Heart right ventricle (tissue), 16 donors: ENCODE data around the gene PLCB1. TPM values are rescaled to one million over a fixed set of nuclear protein-coding genes. Genes with fewer than 3 reads are reported as not detected.

ENCODE experiments used
- ATAC-seq, 8 donors: fragments of 200-7000 bp; cut with Tn5 transposase; one replicate each; pipeline ENCODE4 v1.9.1; 2020; ENCODE audit warnings: mild to moderate bottlenecking in 8 of 8, moderate library complexity in 8 of 8, moderate number of reproducible peaks in 1 of 8
- DNase-seq, 2 donors: peaks; one replicate each; pipeline ENCODE4 v3.0.0-alpha.2; 2020
- H3K27ac ChIP-seq, 10 donors: fragments of 200-600 bp; sonication (generic) in 2 of 10; one replicate each; pipeline versions ENCODE4 v1.5.0 to v1.8.0; 2020 to 2022; ENCODE audit warnings: mild to moderate bottlenecking in 3 of 10
- H3K27me3 ChIP-seq, 7 donors: fragments of 200-600 bp; one replicate each; pipeline ENCODE4 v1.8.0; 2021 to 2022; ENCODE audit warnings: mild to moderate bottlenecking in 2 of 7
- H3K36me3 ChIP-seq, 9 donors: fragments of 200-600 bp; sonication (generic) in 1 of 9; one replicate each; pipeline versions ENCODE4 v1.5.0 to v1.8.0; 2020 to 2022; ENCODE audit warnings: mild to moderate bottlenecking in 2 of 9
- H3K4me1 ChIP-seq, 9 donors: fragments of 200-600 bp; sonication (generic) in 1 of 9; one replicate each; pipeline versions ENCODE4 v1.5.0 to v1.8.0; 2020 to 2022; ENCODE audit warnings: mild to moderate bottlenecking in 4 of 9
- H3K4me3 ChIP-seq, 10 donors: fragments of 200-600 bp; sonication (generic) in 2 of 10; one replicate each; pipeline versions ENCODE4 v1.5.0 to v1.8.0; 2020 to 2022; ENCODE audit warnings: mild to moderate bottlenecking in 7 of 10, moderate library complexity in 2 of 10
- H3K9me3 ChIP-seq, 11 donors: fragments of 200-600 bp in 10 of 11; sonication (generic) in 2 of 11; one replicate each; pipeline versions ENCODE4 v1.5.0 to v1.8.0; 2013 to 2022; ENCODE audit warnings: mild to moderate bottlenecking in 2 of 11, control low read depth in 1 of 11, moderate library complexity in 1 of 11
- WGBS, 2 donors: extraction: QIAGEN DNeasy Blood & Tissue Kit; methylation state at CpG; one replicate each; pipeline ENCODE4 v1.1.7; 2013; ENCODE audit warnings: inconsistent platforms in 1 of 2; 5-methylcytosine and 5-hydroxymethylcytosine counted together
- intact Hi-C, 10 donors: fragments of 100-400 bp; cut with DNase I; formaldehyde crosslinking; loops; one replicate each; pipeline versions ENCODE4 v1.11.1 to v1.14.2; 2022
- polyA plus RNA-seq, 2 donors: library from polyadenylated mRNA; stranded (reverse); fragments of 200-250 nt; gene quantifications; one replicate each; pipeline ENCODE4 v1.2.3, GENCODE V29; 2013
- total RNA-seq, 10 donors: library from RNA; stranded (reverse); fragmentation: NEBNext Ultra II Directional in 3 of 10; extraction: Animal tissue kit (Norgen Biotek cat#: 25700) in 3 of 10; gene quantifications; one replicate each; pipeline versions ENCODE4 v1.2.1 to v1.2.4, GENCODE V29; 2021 to 2023
- TF ChIP-seq, protein P1 (sequence below), 9 donors: fragments of 200-600 bp; sonication (generic) in 2 of 9; IDR thresholded peaks; one replicate each; pipeline versions ENCODE4 v1.5.0 to v1.8.0; 2021 to 2022; ENCODE audit warnings: antibody characterized with exemption in 9 of 9, mild to moderate bottlenecking in 5 of 9, moderate library complexity in 1 of 9
- donor health status: Arrhythmogenic right ventricular cardiomyopathy.
- donor health status: ischemic (EF 13 %, LVEDD 7.1; RV severe dilation, severe dysfunction).
- donor health status: healthy with polysubstance abuse.
- donor health status: DM: no; HTN: yes; CAD: no.
- donor health status: DM: no; HTN: no; CAD: no.
- donor health status: ischemic (EF 25% LVEDD 6.9; RV normal size, moderate dysfunction).
- donor health status: ischemic (EF 25% LVEDD 5.7; RV mildly dilated, moderate dysfunction).
- donor health status: healthy.
- donor health status: DM: yes; HTN: yes; CAD: no.
- donor health status: Ischemic cardiomyopathy.
- donor health status: ischemic (EF 35%, LVEDD 5.7; RV mildly dilated, moderate dysfunction).
- donor health status: nonischemic (EF 11% LVEDD 7.7; RV severe dilation, severe dysfunction).
- donor health status: DM: yes; HTN: yes; CAD: no.
- donor health status: PGD.
- donor health status: ischemic (EF 29% LVEDD 5.4; RV normal size, mild dysfunction).
- donor health status: nonischemic (EF 23%, LVEDD 6.1; RV moderate dilation, normal function).

The PLCB1 gene
- total and polyA plus RNA-seq, 12 donors: 2.2 to 12.7 (median 7.1) TPM

DNA sequence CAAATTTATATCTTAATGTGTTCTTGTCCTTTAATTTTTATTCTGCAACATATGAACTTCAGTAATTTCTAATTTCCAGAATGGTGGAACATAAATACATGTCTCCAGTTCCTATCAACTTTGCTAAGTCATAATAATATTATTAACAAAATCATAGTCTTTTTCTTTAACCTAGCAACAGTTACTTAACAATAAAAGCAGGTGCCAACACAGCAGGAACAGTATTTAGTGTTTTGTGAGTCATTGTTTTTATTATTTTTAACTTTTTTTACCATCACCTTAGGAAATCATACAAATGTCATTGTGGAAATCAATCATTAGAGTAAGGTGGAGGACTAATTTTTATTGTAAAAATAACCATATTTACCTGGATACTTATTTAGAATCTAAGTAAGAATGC lies 133.5 kb downstream of the PLCB1 start:
- no peak for ATAC-seq
- peaks cover 0 to 21% (median 0%) of the 10 kb centered on the region in 9 donors for H3K4me1 ChIP-seq
- no peak overlapping the region for H3K4me3 ChIP-seq
- intact Hi-C loops: no loop called here
- H3K36me3 ChIP-seq: no peaks in the 10 kb centered on the region
- H3K27ac ChIP-seq: no peak overlapping the region
- TF ChIP-seq, protein P1, sequence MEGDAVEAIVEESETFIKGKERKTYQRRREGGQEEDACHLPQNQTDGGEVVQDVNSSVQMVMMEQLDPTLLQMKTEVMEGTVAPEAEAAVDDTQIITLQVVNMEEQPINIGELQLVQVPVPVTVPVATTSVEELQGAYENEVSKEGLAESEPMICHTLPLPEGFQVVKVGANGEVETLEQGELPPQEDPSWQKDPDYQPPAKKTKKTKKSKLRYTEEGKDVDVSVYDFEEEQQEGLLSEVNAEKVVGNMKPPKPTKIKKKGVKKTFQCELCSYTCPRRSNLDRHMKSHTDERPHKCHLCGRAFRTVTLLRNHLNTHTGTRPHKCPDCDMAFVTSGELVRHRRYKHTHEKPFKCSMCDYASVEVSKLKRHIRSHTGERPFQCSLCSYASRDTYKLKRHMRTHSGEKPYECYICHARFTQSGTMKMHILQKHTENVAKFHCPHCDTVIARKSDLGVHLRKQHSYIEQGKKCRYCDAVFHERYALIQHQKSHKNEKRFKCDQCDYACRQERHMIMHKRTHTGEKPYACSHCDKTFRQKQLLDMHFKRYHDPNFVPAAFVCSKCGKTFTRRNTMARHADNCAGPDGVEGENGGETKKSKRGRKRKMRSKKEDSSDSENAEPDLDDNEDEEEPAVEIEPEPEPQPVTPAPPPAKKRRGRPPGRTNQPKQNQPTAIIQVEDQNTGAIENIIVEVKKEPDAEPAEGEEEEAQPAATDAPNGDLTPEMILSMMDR (IDR thresholded peaks at IDR 0.05): no peak
- no peak for DNase-seq
- no peaks in the 10 kb centered on the region for H3K9me3 ChIP-seq
- no peaks in the 10 kb centered on the region for H3K27me3 ChIP-seq

DNA sequence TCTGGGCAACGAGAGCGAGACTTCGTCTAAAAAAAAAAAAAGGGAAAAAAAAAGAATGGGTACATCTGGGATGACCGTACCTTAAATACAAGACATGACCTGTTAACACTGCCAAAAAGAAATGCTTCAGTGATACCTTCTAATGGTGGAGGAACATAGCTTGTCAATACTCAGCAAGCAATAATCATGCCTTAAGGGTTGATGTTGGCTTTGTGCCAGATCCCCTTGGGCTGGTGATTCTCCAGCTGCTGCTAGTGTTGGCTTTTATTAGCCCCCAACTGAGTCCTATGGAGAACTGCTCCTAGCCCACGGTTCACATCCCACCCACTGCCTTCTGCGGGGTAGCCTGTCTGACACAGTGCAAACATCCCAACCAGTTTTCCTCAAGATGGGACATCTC lies 134.9 kb downstream of the PLCB1 start:
- peaks cover 0 to 21% (median 0%) of the 10 kb centered on the region in 9 donors for H3K4me1 ChIP-seq
- ATAC-seq (no peak), DNase-seq (no peak)
- no peak overlapping the region for H3K27ac ChIP-seq
- H3K36me3 ChIP-seq: no peaks in the 10 kb centered on the region
- TF ChIP-seq, protein P1 (IDR thresholded peaks at IDR 0.05): no peak
- WGBS, 2 donors: 80 to 97% methylated on average over 6 of the region's 6 CpGs
- H3K9me3 ChIP-seq: no peaks in the 10 kb centered on the region
- intact Hi-C loops: no loop called here
- no peak overlapping the region for H3K4me3 ChIP-seq
- H3K27me3 ChIP-seq: no peaks in the 10 kb centered on the region

DNA sequence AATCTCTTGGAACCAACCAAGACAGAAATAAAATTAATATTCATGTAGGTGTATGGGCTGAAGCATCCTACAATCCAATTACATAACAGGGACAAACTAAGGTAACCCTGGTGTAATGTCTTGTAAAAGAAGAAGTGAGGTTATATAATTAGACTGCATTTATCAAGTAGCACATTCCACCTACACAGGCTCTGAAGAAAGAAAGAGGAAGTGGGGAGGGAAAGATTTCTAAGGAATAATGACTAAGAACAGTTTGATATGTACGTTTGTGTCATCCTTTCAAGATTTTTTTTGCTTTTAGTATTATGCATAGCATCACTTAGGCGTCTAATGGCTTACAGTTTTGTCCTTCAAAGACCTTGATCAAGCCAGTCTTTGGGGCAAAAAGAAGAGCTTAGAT lies 139.7 kb downstream of the PLCB1 start:
- H3K4me1 ChIP-seq: peaks cover 0 to 19% (median 0%) of the 10 kb centered on the region in 9 donors
- intact Hi-C loops: no loop called here
- 70 to 71% methylated on average over 2 of the region's 2 CpGs for WGBS, 2 donors
- ATAC-seq (no peak), DNase-seq (no peak)
- H3K27me3 ChIP-seq: no peaks in the 10 kb centered on the region
- H3K4me3 ChIP-seq: no peak overlapping the region
- no peaks in the 10 kb centered on the region for H3K36me3 ChIP-seq
- TF ChIP-seq, protein P1 (IDR thresholded peaks at IDR 0.05): no peak
- no peaks in the 10 kb centered on the region for H3K9me3 ChIP-seq
- no peak overlapping the region for H3K27ac ChIP-seq

DNA sequence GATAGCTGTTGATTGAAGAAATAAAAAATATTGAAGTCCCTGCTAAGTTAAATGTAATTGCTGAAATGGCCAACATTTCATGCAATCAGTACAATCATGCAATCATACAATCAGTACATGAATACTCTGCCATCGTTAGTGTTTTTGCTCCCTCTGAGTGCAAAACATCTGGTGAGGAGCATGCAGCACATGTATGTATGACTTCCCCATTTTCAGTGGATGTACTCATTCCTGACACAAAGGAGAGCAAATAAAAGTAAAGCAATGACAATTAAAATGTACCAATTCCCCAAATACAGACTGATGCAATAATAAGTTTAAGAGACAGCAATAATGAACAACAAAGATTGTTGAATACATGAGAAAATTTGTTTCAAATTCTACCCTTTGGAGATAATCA lies 140.7 kb downstream of the PLCB1 start:
- 72 to 84% methylated on average over 1 of the region's 1 CpG for WGBS, 2 donors
- no peak overlapping the region for H3K4me3 ChIP-seq
- H3K27me3 ChIP-seq: no peaks in the 10 kb centered on the region
- H3K27ac ChIP-seq: no peak overlapping the region
- peaks cover 0 to 19% (median 0%) of the 10 kb centered on the region in 9 donors for H3K4me1 ChIP-seq
- TF ChIP-seq, protein P1 (IDR thresholded peaks at IDR 0.05): no peak
- ATAC-seq (no peak), DNase-seq (no peak)
- H3K36me3 ChIP-seq: no peaks in the 10 kb centered on the region
- intact Hi-C loops: no loop called here
- H3K9me3 ChIP-seq: no peaks in the 10 kb centered on the region

DNA sequence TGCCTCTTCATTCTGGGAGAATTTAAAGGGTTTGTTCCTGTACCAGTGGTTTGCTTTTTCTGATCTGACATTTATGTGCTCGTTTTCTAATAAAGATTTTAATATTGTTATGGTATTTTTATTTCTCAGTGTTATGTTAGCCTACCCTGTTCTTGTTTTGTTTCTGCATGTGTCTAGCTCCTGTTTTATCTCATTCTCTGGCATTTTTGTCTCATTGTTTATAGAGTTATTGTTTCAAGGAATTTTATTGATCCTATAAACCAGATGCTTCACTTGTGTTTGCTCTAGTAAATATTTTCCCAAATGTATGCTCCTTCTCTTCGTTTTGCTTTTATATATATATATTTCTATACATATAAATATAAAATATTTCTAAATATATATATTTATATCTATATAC lies 152.8 kb downstream of the PLCB1 start:
- Histone ChIP-seq H3K36me3 (no peaks in the 10 kb centered on the region), H3K4me3 (no peak overlapping the region), H3K4me1 (no peaks in the 10 kb centered on the region), H3K9me3 (no peaks in the 10 kb centered on the region), H3K27ac (no peak overlapping the region), H3K27me3 (no peaks in the 10 kb centered on the region)
- intact Hi-C loops: no loop called here
- TF ChIP-seq, protein P1 (IDR thresholded peaks at IDR 0.05): no peak
- WGBS, 2 donors: 91 to 93% methylated on average over 2 of the region's 2 CpGs
- ATAC-seq (no peak), DNase-seq (no peak)
